Testis (tissue), 2 donors: ENCODE measurements around the gene ATXN3.

Experiments
- CTCF ChIP-seq, 3 experiments: fragments of 450-650 bp in 2 of 3; fragments of 200-600 bp in 1 of 3; sonication (generic) in 1 of 3; IDR thresholded peaks; one replicate each; pipeline ENCODE4 v1.5.1; 2016 to 2019; ENCODE audit warnings: antibody characterized with exemption in 3 of 3, mild to moderate bottlenecking in 2 of 3, moderate library complexity in 1 of 3
- POLR2A ChIP-seq: fragments of 450-650 bp; IDR thresholded peaks from one replicate; pipeline ENCODE4 v1.6.1; 2017; ENCODE audit warnings: antibody characterized with exemption, mild to moderate bottlenecking, moderate library complexity

- TF ChIP-seq CTCF (IDR thresholded peaks at IDR 0.05) (no peak), POLR2A (no peak)
Observed at GRCh38 chr14:92033906-92034687, 72.3 kb downstream of the ATXN3 start.
